GM19238 (cell line): ENCODE measurements around the gene OR5B2.
"Not testable (repeated sequence)": the region's sequence is repeated elsewhere in the genome, so short reads cannot be mapped to it uniquely, and the experiment has no call there.

ENCODE experiments used
- DNase-seq: peaks from one replicate; pipeline ENCODE4 v3.0.0; 2011; ENCODE audit warnings: low spot score; ENCODE audit not compliant: insufficient read length

The OR5B2 gene

DNA sequence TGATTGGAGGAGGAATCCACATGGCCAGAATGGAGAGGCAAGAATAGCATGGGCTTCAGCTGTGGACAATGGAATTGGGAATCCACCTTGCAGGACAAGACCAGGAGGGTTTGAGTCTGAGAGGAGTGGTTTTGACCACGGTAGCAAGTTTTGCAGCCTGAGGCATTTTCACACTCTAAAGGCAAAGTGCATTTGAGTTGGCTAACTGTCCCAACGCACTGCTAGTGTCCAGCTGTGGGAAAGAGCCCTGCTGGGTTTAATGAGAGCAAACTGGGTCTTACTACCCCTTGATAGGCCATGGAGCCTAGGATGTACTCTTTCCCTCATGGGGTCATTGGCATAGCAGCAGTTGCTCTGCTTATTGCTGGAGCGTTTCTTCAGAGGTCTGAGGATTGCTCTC lies at the start of gene OR5B2:
OR5B2 (minus strand) TSS at position 101 of the 400 bp plus-strand sequence. CDS start 4,860 bp downstream, outside the sequence.
- DNase-seq = no peak

DNA sequence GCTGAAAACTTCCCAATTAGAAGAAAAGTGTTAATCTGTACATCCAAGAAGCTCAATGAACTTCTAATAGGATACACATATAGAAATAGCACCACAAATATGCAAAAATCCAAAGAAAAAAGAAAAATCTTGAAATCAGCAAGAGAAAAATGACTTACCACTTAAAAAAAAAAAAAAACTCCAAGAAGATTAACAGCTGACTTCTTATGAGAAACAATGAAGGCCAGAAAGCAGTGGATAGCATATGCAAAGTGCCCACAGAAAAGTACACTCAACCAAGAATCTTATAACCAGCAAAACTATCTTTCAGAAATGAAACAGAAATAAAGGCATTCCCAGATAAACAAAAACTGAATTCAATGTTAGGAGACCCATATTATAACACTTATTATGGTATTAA lies 44.0 kb upstream of the OR5B2 start:
- DNase-seq = no peak

DNA sequence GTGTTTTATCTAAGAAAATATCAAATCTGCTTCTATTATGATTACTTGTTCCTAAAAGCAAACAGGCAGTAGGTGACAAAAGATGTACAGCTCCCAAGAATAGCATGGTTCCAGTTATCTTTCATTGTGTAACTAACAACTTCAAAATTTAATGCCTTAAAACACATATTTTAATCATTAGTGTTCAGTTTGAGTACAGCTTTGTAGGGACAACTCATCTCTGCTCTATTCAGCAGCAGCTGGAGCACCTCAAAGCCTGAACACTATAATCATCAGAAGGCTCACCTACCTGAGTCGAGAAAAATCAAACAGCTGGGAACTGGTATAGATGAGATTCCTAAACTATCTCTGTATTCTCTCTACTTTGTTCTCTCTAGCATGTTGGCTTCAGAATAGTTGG lies 38.4 kb upstream of the OR5B2 start:
- no peak for DNase-seq

DNA sequence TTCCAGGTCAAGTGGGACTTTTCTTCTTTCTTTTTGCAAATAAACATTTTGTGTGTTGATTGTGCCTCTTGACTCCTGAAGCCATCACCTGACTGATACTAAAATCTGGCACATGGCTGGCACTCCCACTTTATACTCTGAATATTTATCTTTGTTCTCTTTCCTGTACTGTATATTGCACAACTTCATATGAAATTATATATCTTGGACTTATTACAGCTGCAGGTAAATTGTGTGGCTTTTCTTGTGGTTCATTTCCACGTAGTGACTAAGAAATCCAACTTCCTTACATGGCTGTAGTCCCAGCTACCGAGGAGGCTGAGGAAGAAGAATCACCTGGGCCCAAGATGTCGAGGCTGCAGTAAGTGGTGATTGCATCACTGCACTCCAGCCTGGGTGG lies 37.8 kb upstream of the OR5B2 start:
- DNase-seq = no peak

DNA sequence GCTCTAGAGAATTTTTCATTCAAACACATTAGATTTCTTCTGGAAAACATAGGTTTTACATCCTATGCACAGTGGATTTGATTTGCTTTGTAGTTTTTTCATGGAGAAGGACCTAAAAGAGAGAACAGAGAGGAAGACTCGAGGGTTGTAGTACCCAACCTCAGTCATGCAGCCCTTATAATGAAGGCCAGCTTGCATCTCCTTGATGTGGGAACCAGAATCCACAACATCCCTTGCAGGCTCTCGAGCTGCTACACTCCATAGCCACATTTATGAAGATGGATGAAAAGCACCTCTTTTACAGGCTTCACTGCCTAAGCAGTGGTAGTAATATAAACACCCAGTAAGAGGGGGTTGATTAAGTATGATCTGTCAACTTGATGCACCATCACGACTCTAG lies 23.7 kb upstream of the OR5B2 start:
- no peak for DNase-seq

DNA sequence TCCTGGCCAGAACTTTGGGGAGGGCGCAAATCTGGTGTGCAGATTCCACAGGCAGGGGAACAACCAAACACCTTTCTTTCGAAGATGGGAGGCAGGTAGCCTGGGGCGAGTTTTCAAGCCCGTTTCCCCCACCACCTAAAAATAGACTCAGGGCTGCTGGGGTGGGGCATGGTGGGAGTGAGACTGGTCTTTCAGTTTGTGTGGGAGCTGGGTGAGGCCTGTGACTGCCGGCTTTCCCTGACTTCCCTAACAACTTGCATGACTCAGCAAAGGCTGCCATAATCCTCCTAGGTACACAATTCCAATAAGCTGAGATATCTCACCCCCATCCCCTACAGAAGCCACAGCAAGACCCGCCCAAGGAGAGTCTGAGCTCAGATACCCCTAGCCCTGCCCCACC lies 18.4 kb upstream of the OR5B2 start:
- DNase-seq = no peak

DNA sequence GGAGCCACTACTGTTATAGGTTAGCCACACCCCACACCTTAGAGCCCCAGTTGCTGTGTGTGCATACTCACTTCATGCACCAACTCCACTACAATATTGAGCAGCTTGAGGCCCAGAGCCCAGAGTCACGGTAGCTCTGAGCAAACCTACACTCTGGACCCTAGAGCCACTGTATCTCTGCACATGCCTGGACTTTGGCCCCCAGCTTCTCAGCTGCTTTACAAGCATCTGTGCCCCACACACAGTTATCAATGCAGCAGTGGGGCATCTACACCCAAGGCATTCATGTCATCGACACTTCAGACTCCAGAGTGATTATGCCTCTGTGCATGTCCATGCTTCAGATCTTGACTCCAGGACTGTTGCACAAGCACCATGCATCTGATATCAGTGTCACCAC lies 16.4 kb upstream of the OR5B2 start:
- DNase-seq = no peak

DNA sequence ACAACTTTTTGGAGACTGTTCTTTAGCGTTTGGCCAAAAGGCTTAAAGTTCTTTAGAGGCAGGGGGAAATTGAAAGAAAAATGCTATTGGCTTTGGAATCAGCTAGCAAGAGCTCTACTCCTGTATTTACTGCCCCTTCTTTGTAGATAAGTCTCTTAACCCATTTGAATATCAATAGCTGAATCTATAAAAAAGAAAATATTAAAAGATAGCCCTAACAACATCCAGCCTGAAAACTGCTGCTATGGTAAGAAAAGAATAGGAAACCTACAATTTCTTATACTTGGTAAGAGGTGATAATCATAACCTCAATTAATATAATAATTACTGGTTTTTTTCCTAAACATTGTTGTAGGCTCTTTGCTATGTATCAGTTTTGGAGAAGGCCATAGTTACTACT lies 14.2 kb upstream of the OR5B2 start, which contains the start of gene OR5B12:
OR5B12 (minus strand) TSS at position 101 of the 400 bp plus-strand sequence. CDS start 2,085 bp downstream, outside the sequence.
- no peak for DNase-seq

DNA sequence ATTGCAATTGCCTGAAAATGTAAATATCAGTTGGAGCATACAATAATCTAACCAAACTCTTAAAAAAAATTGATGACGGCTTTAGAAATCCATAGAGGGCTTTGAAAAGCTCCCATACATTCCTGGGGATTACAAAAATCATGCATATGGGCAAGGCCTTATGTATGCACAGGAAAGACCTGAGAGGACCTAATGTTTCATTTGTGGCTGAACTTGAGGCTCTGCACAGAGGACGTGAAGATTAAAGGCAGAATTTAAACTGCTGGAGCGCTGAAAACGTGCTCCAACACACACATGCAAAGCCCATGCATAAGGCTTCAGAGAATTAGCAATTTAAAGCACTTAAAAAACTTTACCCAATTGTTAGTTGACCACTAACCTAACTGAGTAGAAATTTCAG lies 10.6 kb upstream of the OR5B2 start:
- DNase-seq = no peak

DNA sequence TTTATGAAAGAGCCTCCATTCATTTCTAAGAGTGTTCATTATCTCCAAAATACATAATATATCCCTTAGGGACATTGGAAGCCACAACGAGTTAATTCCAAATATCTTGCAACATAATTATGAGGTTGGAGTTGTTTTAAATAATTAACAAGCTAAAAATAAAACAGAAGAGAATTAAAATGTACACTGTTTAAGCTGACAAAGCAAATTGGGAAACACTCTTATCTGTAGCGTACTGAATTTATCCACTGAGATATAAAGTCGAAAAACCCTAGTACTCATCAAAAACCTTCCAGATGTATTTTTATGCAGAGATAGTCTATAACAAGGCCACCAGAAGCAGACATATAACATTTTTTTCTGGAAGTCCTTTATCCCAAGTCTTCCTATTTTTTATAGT lies 6.3 kb upstream of the OR5B2 start:
- DNase-seq = no peak

DNA sequence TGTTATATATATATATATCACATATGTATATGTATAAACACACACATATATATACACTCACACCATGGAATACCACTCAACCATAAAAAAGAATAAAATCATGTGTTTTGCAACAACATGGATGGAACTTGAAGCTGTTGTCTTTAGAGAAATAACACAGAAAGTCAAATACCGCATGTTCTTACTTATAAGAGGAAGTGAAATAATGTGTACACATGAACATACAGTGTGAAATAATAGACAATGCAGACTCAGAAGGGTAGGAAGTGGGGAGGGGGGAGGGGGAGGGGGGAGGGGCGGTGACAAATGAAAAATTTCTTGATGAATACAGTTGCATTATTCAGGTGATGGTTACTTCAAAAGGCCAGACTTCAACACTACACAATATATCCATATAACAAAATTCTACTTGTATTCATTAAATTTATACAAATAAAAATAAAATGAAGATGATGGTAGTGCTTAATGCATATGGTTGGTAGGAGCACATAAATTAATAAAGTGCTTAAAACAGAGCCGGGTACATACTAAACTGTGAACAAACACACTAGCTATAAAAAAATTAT lies 5.8 kb upstream of the OR5B2 start:
- DNase-seq = no peak

DNA sequence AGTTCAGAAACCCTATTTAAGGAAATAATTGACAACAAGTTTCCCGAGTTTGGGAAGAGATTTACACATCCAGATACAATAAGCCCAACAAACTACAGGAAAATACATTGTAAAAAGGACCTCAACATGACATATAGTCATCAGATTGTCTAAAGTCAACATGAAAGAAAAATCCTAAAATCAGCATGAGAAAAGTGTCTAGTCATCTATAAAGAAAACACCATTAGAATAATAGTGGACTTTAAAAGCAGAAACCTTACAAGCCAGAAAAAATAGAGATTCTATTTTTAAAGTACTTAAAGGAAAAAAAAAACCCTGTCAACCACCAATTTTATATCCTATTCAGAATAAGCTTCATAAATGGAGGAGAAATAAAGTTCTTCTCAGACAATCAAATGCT lies 1.4 kb upstream of the OR5B2 start:
- DNase-seq = no peak

DNA sequence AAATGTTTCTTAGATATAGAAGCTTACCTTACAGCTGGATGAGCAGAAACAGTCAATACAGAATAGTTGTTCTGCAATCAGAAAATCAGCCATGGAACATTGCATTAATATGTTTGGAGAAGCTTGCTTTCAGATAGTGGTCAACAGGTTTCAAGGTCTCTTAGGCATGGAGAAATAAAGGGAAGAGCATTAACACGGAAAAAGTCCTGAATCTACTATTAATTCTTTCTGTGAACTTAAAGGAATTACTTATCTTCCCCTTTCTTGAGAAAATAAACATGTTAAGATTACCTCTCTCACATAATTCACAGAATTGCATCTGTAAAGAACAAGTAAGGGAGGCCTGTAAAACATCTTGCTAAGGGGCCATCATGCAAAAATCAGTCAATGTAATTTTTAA lies 21.1 kb downstream of the OR5B2 start, which contains the start of gene OR5B3:
OR5B3 (minus strand) TSS at position 101 of the 400 bp plus-strand sequence. CDS start 3,465 bp downstream, outside the sequence.
- no peak for DNase-seq

DNA sequence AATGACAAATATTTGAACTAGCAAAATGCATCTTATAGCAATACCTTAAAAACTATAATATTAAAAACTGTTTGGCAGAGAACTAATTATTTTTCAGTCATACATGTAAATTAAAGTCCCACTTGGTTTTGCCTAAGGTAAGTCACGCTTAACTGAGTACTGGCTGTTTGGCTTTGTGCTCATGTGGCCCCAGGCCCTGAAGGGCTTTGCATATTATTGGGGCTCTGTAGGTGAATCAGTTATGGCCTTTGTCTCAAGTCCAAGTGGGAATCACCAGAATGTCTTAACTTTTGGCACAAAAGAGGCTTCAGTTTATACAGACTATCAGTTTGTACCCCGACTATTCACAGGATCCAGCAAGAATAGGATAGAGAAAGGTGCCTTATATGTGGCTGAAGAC lies 28.3 kb downstream of the OR5B2 start:
- DNase-seq = not testable (repeated sequence)

DNA sequence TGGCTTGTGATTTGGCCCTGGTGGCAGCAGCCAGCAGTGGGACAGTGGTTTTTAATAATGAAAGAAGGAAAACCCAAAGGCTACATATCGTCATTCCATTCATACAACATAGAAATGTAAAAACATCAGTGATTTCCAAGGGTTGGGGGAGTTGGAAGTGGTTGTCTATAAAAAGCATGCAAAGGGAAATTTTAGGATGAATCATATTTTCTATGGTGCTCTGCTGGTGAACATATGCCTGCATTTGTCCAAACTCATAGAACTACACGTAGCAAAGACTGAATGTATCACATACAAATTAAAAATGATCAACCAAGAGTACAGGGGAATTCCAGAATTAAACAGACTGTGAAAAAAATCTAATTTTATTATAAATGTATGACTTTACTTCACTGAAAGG lies 32.3 kb downstream of the OR5B2 start:
- DNase-seq = no peak

DNA sequence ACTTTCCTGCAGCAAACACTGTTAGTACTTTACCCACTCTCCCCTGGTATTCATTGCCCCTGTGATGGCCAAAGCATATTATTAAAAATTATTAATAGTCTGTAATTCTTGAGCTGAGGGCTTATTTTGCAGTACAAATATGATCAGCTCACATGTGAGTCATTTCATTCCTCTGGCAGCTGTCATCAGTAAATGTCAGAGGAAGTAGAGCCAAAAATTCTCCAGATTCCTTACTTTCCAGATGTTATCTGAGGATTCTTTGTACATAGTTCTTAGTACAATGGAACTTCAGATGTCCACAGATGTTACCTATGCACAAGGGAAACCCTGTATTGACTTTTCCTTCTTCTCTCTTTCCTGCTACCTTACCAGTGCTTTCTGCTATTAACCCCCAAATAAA lies 33.7 kb downstream of the OR5B2 start:
- DNase-seq = no peak

DNA sequence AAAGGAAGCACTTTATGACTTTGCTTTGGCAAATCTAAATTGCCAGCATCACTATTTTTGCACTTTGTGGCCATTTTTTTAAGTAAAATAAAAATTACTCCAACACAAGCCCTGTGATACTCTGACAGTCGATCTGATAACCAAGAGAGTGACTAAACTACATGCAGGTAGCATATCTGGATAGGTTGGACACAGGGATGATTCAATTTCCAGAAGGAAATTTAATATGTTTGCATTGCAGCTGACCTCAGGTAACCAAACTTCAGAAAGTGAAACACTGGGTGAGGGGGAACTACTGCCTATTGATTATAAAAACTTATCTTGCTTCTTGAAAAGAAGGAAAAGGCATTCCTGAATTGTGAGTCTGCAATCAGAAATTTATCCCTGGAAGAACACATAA lies 35.2 kb downstream of the OR5B2 start:
- DNase-seq = no peak

DNA sequence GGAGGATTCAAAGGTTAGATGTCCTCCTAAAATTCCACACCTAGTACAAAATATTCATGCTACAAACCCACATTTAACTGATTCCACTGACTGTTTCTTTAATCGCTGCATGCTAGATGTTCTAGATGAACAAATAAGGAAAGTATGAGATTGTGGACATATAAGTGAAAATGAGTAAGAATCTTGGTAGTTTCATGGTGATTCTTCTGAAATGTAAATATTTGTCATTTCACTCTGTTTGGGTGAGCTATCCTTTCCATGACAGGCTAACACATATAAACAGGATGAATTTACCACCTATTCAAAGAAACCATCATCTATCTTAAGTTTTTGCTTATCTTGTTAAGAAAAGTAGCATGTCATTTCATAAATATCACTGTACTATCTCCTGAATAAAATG lies 36.0 kb downstream of the OR5B2 start:
- no peak for DNase-seq

DNA sequence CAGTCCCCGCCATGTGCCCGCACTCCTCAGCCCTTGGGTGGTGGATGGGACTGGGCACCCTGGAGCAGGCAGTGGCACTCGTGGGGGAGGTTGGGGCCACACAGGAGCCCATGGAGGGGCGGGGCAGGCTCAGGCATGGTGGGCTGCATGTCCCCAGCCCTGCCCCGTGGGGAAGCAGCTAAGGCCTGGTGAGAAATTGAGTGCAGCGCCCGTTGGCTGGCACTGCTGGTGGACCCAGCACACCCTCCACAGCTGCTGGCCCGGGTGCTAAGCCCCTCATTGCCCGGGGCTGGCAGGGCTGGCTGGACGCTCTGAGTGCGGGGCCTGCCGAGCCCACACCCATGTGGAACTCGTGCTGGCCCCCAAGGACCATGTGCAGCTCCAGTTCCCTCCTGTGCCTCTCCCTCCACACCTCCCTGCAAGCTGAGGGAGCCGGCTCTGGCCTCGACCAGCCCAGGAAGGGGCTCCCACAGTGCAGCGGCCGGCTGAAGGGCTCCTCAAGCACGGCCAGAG lies 37.3 kb downstream of the OR5B2 start:
- DNase-seq = no peak
